NCI-H1048 (cell line): ENCODE results near the gene PSD4.
A peak's percentile ranks its signal among the peaks of the same experiment; 100 is the strongest.

Experiments used
- DNase-seq: peaks from one replicate; lab custom pipeline; 2025; lab: John Stamatoyannopoulos, UW

Gene PSD4

GRCh38 chr2:113173542-113174375 lies at the start of gene PSD4:
Gene PSD4, plus strand, starts transcription at chr2:113173971. Its CDS starts 8,486 bp downstream, at chr2:113182457.
- DNase-seq = no peak

GRCh38 chr2:113124181-113124961 lies 49.4 kb upstream of the PSD4 start:
- DNase-seq = no peak

- no peak for DNase-seq
Observed at GRCh38 chr2:113124984-113125855, 48.6 kb upstream of the PSD4 start.

DNA sequence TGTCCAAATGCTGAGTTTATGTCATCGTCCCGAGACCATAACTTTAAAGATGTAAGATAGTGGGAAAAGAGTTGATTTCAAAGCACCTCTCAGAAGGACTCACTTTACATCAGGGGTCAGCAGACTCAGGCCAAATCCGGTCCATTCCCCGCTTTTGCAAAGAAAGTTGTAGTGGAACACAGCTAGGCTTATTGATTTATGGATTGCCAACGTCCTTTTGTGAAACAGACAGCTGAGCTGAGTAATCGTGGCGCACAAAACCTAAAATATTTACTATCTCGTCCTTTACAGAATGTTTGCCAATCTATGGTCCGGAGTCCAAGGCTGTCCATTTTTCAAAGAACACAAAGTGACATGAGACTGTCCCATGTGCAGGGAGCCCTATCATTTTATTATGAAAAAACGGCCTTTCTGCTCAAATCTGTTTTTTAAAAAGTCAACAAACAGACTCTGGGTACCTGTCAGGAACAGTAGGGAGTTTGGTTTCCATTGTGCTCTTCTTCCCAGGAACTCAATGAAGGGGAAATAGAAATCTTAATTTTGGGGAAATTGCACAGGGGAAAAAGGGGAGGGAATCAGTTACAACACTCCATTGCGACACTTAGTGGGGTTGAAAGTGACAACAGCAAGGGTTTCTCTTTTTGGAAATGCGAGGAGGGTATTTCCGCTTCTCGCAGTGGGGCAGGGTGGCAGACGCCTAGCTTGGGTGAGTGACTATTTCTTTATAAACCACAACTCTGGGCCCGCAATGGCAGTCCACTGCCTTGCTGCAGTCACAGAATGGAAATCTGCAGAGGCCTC lies 46.7 kb upstream of the PSD4 start, which contains the start of gene IL1RN:
Gene IL1RN, plus strand, starts transcription at position 754 of the 801 bp plus-strand sequence. Its CDS starts 27 bp downstream, at position 781.
- DNase-seq = no peak

DNA sequence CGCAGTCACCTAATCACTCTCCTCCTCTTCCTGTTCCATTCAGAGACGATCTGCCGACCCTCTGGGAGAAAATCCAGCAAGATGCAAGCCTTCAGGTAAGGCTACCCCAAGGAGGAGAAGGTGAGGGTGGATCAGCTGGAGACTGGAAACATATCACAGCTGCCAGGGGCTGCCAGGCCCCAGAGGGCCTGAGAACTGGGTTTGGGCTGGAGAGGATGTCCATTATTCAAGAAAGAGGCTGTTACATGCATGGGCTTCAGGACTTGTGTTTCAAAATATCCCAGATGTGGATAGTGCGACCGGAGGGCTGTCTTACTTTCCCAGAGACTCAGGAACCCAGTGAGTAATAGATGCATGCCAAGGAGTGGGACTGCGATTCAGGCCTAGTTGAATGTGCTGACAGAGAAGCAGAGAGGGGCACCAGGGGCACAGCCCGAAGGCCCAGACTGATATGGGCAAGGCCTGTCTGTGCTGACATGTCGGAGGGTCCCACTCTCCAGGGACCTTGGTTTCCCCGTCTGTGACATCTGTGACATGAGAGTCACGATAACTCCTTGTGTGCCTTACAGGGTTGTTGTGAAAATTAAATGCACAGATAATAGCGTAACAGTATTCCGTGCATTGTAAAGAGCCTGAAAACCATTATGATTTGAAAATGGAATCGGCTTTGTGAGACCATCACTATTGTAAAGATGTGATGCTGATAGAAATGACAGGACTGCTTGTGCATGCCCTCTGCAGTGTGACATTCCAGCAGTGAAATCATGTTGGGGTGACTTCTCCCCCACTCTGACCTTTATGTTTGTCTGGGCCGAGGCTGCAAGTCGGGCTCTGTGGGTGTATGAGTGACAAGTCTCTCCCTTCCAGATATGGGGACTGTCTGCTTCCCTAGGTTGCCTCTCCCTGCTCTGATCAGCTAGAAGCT lies 45.9 kb upstream of the PSD4 start:
- DNase-seq = no peak

GRCh38 chr2:113129519-113130078 lies 44.2 kb upstream of the PSD4 start:
- no peak for DNase-seq

DNA sequence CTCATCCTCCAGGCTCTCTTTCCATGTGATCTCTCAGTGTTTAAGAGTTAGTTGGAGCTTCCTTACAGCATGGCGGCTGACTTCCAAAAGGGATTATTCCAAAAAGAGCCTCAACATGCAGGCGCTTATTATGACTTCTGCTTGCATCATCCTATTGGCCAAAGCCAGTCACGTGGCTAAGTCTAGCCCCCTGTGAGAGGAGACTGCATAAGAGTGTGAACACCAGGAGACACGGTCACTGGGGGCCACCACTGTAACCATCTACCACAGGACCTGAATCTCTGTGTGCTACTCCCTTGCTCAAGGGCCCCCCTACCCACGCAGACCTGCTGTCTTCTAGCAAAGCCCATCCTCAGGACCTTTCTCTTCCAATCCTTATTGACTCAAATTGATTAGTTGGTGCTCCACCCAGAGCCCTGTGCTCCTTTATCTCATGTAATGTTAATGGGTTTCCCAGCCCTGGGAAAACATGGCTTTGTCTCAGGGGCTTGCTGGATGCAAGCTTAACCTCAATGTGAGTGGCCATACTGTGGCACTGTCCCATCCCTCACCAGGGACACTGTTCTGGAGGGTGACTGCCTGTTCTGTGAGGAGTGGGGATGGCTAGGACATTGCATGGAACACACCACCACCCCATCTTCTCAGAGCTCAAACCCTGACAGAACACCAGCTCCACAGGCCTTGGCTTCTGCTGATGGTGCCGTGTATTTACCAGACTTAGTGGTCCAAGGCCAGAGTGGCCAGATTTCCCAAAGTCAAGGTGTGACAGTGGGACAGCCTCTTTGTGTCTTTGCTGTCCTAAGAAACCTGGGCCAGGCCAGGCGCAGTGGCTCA lies 42.2 kb upstream of the PSD4 start:
- no peak for DNase-seq

GRCh38 chr2:113132414-113133021 lies 41.3 kb upstream of the PSD4 start:
- no peak for DNase-seq

- no peak for DNase-seq
Observed at GRCh38 chr2:113133704-113134598, 39.8 kb upstream of the PSD4 start.

DNA sequence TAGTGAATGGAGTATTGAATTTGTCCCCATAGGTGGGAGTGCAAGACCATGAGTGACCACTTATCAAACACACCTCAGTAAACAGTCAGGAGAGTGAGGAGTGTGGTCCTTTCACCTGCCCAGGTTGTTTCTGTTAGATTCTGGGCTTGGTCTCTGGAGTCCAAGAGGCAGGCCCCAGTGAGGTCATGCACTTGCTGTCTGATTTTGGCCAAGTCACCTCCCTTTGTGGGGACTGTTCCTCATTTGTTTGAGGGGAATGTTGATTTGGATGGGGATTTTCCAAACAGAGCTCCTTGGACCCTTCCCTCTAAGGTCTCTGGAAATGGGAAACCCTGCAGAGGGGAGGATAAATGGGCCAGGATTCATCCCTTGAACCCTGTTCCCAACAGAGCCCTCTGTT lies 39.1 kb upstream of the PSD4 start:
- DNase-seq = no peak

DNA sequence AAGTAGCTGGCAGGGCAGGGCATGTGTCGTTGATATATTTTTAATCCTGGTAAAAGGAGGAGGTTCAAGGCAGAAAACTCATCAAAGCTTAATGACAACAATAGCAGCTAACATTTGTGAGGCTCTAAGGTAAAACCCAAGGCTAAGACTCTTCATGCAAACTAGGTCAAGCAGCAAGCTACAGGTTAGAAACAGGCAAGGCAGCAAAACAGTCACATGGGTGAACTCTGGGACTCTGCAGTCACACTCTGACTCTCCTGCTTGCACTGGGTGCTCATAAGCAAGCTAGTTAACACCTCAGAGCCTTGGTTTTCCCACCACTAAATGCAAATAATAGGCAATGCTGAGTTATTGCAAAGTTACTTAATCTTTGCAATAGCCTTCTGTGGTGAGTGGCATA lies 38.5 kb upstream of the PSD4 start:
- DNase-seq = no peak

- no peak for DNase-seq
Observed at GRCh38 chr2:113136828-113137775, 36.7 kb upstream of the PSD4 start.

- no peak for DNase-seq
Observed at GRCh38 chr2:113137827-113138226, 35.9 kb upstream of the PSD4 start.

GRCh38 chr2:113138428-113139322 lies 35.1 kb upstream of the PSD4 start:
- DNase-seq = peak; percentile 53

DNA sequence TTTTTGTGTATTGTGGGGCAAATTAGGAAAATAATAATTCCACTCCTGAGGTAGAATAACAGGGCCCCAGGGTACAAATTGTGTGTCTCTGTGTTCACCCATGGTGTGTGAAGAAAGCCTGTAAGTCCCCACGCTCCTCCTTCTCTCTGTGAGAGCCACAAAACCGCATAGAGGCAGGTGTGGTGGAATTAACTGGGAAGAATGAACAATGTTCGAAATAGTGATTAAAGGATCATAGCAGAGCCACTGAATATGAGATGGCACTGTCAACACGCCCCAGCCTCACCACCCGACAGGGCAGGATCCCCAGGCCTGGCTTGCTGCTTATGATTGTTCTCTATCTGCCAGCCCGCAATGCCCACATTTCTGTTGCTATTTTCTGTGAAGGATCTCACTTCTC lies 32.3 kb upstream of the PSD4 start:
- no peak for DNase-seq
